IPS-20b (cell line): ENCODE data around the gene ARID1B.

Experiments used
- H3K27ac ChIP-seq: one replicate; pipeline ENCODE4 v1.5.1; 2013; ENCODE audit warnings: low read length
- H3K27me3 ChIP-seq: 2 replicates; pipeline ENCODE4 v1.6.1; 2013; ENCODE audit warnings: mild to moderate bottlenecking, low read length, inconsistent platforms; ENCODE audit not compliant: insufficient read depth
- H3K36me3 ChIP-seq: 2 replicates; pipeline ENCODE4 v1.6.1; 2013; ENCODE audit warnings: low read depth, mild to moderate bottlenecking, inconsistent platforms, low read length, moderate library complexity; ENCODE audit not compliant: insufficient read depth
- H3K4me1 ChIP-seq: 2 replicates; pipeline ENCODE4 v1.6.1; 2013; ENCODE audit warnings: mild to moderate bottlenecking, control low read depth, inconsistent platforms, low read length, moderate library complexity; ENCODE audit not compliant: insufficient read depth
- H3K4me3 ChIP-seq: 2 replicates; pipeline ENCODE4 v1.5.1; 2013; ENCODE audit warnings: mild to moderate bottlenecking, low read length, inconsistent platforms
- H3K9ac ChIP-seq: 2 replicates; pipeline ENCODE4 v1.6.1; 2013; ENCODE audit warnings: low read depth, mild to moderate bottlenecking, inconsistent platforms, low read length, moderate library complexity
- H3K9me3 ChIP-seq: 2 replicates; pipeline ENCODE4 v1.6.1; 2013; ENCODE audit warnings: mild to moderate bottlenecking, low read depth, low read length, inconsistent platforms; ENCODE audit not compliant: insufficient read depth

ARID1B gene

GRCh38 chr6:157240059-157240959, 463.1 kb downstream of the ARID1B start:
- Histone ChIP-seq H3K36me3 (no peaks in the 10 kb centered on the region), H3K9me3 (no peaks in the 10 kb centered on the region), H3K27me3 (peaks cover 32% of the 10 kb centered on the region), H3K4me3 (no peak overlapping the region), H3K9ac (no peak overlapping the region), H3K4me1 (peaks cover 10% of the 10 kb centered on the region; the same call in 1 of the 2 replicates), H3K27ac (no peak overlapping the region)

- peaks cover 26% of the 10 kb centered on the region for H3K27me3 ChIP-seq
- no peak overlapping the region for H3K27ac ChIP-seq
- no peaks in the 10 kb centered on the region for H3K36me3 ChIP-seq
- H3K4me3 ChIP-seq = no peak overlapping the region
- H3K9ac ChIP-seq = no peak overlapping the region
- no peaks in the 10 kb centered on the region for H3K9me3 ChIP-seq
- H3K4me1 ChIP-seq = peaks cover 10% of the 10 kb centered on the region; the same call in 1 of the 2 replicates
These were observed 463.8 kb downstream of the ARID1B start for GRCh38 chr6:157240960-157241311.

- Histone ChIP-seq H3K9me3 (no peaks in the 10 kb centered on the region), H3K9ac (no peak overlapping the region), H3K36me3 (no peaks in the 10 kb centered on the region), H3K27ac (no peak overlapping the region), H3K27me3 (peaks cover 7% of the 10 kb centered on the region), H3K4me1 (peaks cover 7% of the 10 kb centered on the region; the same call in 1 of the 2 replicates), H3K4me3 (no peak overlapping the region)
These were observed 465.6 kb downstream of the ARID1B start for GRCh38 chr6:157242791-157243190.

GRCh38 chr6:157244175-157244574, 467.0 kb downstream of the ARID1B start:
- H3K4me3 ChIP-seq = no peak overlapping the region
- peaks cover 7% of the 10 kb centered on the region; the same call in 1 of the 2 replicates for H3K4me1 ChIP-seq
- H3K27ac ChIP-seq = no peak overlapping the region
- no peaks in the 10 kb centered on the region for H3K36me3 ChIP-seq
- H3K27me3 ChIP-seq = no peaks in the 10 kb centered on the region
- no peaks in the 10 kb centered on the region; the same call in 1 of the 2 replicates for H3K9me3 ChIP-seq
- no peak overlapping the region for H3K9ac ChIP-seq

GRCh38 chr6:157244780-157245179, 467.6 kb downstream of the ARID1B start:
- Histone ChIP-seq H3K27ac (no peak overlapping the region), H3K4me3 (no peak overlapping the region), H3K4me1 (peaks cover 7% of the 10 kb centered on the region; the same call in 1 of the 2 replicates), H3K27me3 (no peaks in the 10 kb centered on the region), H3K36me3 (no peaks in the 10 kb centered on the region), H3K9ac (no peak overlapping the region), H3K9me3 (no peaks in the 10 kb centered on the region; the same call in 1 of the 2 replicates)

- H3K36me3 ChIP-seq = no peaks in the 10 kb centered on the region
These were observed 468.3 kb downstream of the ARID1B start for GRCh38 chr6:157245436-157245835.

GRCh38 chr6:157246048-157246630, 469.0 kb downstream of the ARID1B start:
- Histone ChIP-seq H3K9me3 (no peaks in the 10 kb centered on the region; the same call in 1 of the 2 replicates), H3K4me1 (no peaks in the 10 kb centered on the region), H3K27me3 (no peaks in the 10 kb centered on the region), H3K36me3 (no peaks in the 10 kb centered on the region), H3K9ac (no peak overlapping the region), H3K4me3 (no peak overlapping the region), H3K27ac (no peak overlapping the region)

More at GRCh38 chr6:157245436-157245835, 468.3 kb downstream of the ARID1B start:
- no peak overlapping the region for H3K9ac ChIP-seq
- H3K4me1 ChIP-seq = peaks cover 3% of the 10 kb centered on the region; the same call in 1 of the 2 replicates
- H3K27me3 ChIP-seq = no peaks in the 10 kb centered on the region
- H3K4me3 ChIP-seq = no peak overlapping the region
- H3K27ac ChIP-seq = no peak overlapping the region
- no peaks in the 10 kb centered on the region; the same call in 1 of the 2 replicates for H3K9me3 ChIP-seq

GRCh38 chr6:157246771-157247484, 469.8 kb downstream of the ARID1B start:
- Histone ChIP-seq H3K9me3 (no peaks in the 10 kb centered on the region; the same call in 1 of the 2 replicates), H3K9ac (no peak overlapping the region), H3K4me3 (no peak overlapping the region), H3K36me3 (no peaks in the 10 kb centered on the region), H3K27me3 (no peaks in the 10 kb centered on the region), H3K27ac (no peak overlapping the region), H3K4me1 (no peaks in the 10 kb centered on the region)

GRCh38 chr6:157248264-157248663, 471.1 kb downstream of the ARID1B start:
- H3K9ac ChIP-seq = no peak overlapping the region
- H3K4me1 ChIP-seq = no peaks in the 10 kb centered on the region
- H3K9me3 ChIP-seq = no peaks in the 10 kb centered on the region; the same call in 1 of the 2 replicates
- no peaks in the 10 kb centered on the region for H3K27me3 ChIP-seq
- H3K27ac ChIP-seq = no peak overlapping the region
- no peaks in the 10 kb centered on the region for H3K36me3 ChIP-seq
- no peak overlapping the region for H3K4me3 ChIP-seq

- no peaks in the 10 kb centered on the region for H3K4me1 ChIP-seq
- no peak overlapping the region for H3K4me3 ChIP-seq
- no peak overlapping the region for H3K9ac ChIP-seq
- H3K9me3 ChIP-seq = no peaks in the 10 kb centered on the region; the same call in 1 of the 2 replicates
- no peaks in the 10 kb centered on the region for H3K27me3 ChIP-seq
- no peaks in the 10 kb centered on the region for H3K36me3 ChIP-seq
- no peak overlapping the region for H3K27ac ChIP-seq
These were observed 472.6 kb downstream of the ARID1B start for GRCh38 chr6:157249826-157250225.

GRCh38 chr6:157251586-157252247, 474.5 kb downstream of the ARID1B start:
- Histone ChIP-seq H3K9me3 (no peaks in the 10 kb centered on the region; the same call in 1 of the 2 replicates), H3K36me3 (no peaks in the 10 kb centered on the region), H3K4me3 (no peak overlapping the region), H3K9ac (no peak overlapping the region), H3K4me1 (no peaks in the 10 kb centered on the region), H3K27me3 (no peaks in the 10 kb centered on the region), H3K27ac (no peak overlapping the region)
